Right lung (tissue), 5 donors: ENCODE data around the gene LAMB2. TPM values are rescaled to one million over a fixed set of nuclear protein-coding genes. Genes with fewer than 3 reads are reported as not detected.

ENCODE experiments used
- DNase-seq, 2 donors: peaks; one replicate each; pipeline ENCODE4 v3.0.0-alpha.2; 2013
- polyA plus RNA-seq, 5 donors: library from polyadenylated mRNA; unstranded; fragments of 120-200 nt; gene quantifications; one replicate each; pipeline versions ENCODE4 v1.2.1 to v1.2.3, GENCODE V29; 2013; ENCODE audit warnings: inconsistent platforms in 1 of 5, low replicate concordance in 1 of 5; ENCODE audit not compliant: insufficient read length in 5 of 5, insufficient read depth in 1 of 5

LAMB2 gene
- polyA plus RNA-seq, 5 donors, result 361 to 468 (median 423) TPM

GRCh38 chr3:49079270-49079669 is 53.6 kb downstream of the LAMB2 start:
- DNase-seq, result no peak

DNA sequence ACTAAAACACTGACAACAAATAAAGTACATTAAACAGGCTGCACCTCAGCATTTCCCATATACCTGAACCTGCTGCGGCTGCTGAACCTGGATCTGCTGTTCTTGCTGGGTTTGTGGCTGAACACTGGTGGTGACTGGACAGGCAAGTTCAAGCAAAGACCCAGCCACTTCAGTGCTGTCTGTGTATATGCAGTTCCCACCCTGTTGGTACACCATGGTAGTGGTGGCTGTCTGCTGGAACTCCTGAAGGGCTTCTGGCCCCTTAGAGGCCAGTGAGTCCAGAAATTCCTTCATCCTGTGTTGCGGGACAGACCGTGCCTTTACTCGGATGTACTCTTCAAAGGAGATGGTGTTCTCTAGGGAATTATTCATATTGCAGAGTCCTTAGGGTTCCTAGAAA is 56.2 kb downstream of the LAMB2 start:
- no peak for DNase-seq

GRCh38 chr3:49076116-49076515 is 56.7 kb downstream of the LAMB2 start:
- no peak for DNase-seq

Other genes with a start within 250 kb of the LAMB2 start
- gene SLC25A20, start 234.2 kb downstream of the LAMB2 start, polyA plus RNA-seq, result 10 to 100 TPM; 12.3 to 14.6 (median 13.1) TPM
- 10 to 100 TPM; 72.0 to 94.8 (median 77.5) TPM for gene ARIH2, start 214.2 kb downstream of the LAMB2 start, polyA plus RNA-seq
- gene P4HTM, start 142.8 kb downstream of the LAMB2 start, polyA plus RNA-seq, result 10 to 100 TPM; 25.9 to 40.6 (median 39.5) TPM
- gene WDR6, start 125.7 kb downstream of the LAMB2 start, polyA plus RNA-seq, result 100 to 1,000 TPM; 166 to 190 (median 180) TPM
- 10 to 100 TPM; 51.7 to 64.7 (median 61.2) TPM for gene DALRD3, start 114.5 kb downstream of the LAMB2 start, polyA plus RNA-seq
- 10 to 100 TPM; 42.5 to 86.3 (median 61.1) TPM for gene NDUFAF3, start 110.9 kb downstream of the LAMB2 start, polyA plus RNA-seq
- gene IMPDH2, start 103.7 kb downstream of the LAMB2 start, polyA plus RNA-seq, result 100 to 1,000 TPM; 264 to 341 (median 302) TPM
- gene QRICH1, start 39.0 kb downstream of the LAMB2 start, polyA plus RNA-seq, result 10 to 100 TPM; 73.2 to 89.8 (median 82.8) TPM
- gene QARS1, start 28.3 kb downstream of the LAMB2 start, polyA plus RNA-seq, result 100 to 1,000 TPM; 269 to 316 (median 279) TPM
- 10 to 100 TPM; 39.1 to 52.9 (median 49.7) TPM for gene USP19, start 12.2 kb downstream of the LAMB2 start, polyA plus RNA-seq
- gene CCDC71, start 33.3 kb upstream of the LAMB2 start, polyA plus RNA-seq, result 10 to 100 TPM; 18.0 to 25.2 (median 20.1) TPM
- gene KLHDC8B, start 38.5 kb upstream of the LAMB2 start, polyA plus RNA-seq, result 10 to 100 TPM; 34.7 to 53.4 (median 45.1) TPM
- 10 to 100 TPM; 10.8 to 13.4 (median 12.4) TPM for gene C3orf62, start 144.2 kb upstream of the LAMB2 start, polyA plus RNA-seq
- 10 to 100 TPM; 65.0 to 80.3 (median 72.7) TPM for gene USP4, start 207.0 kb upstream of the LAMB2 start, polyA plus RNA-seq
- gene GPX1, start 225.3 kb upstream of the LAMB2 start, polyA plus RNA-seq, result 100 to 1,000 TPM in 4 of 5 donors, 10 to 100 TPM in 1; 97.4 to 224 (median 122) TPM